GM18909 (cell line): ENCODE measurements around the gene SLC17A5.
"Not testable (repeated sequence)": the region's sequence is repeated elsewhere in the genome, so short reads cannot be mapped to it uniquely, and the experiment has no call there.

Source experiments
- ATAC-seq: cut with Tn5 transposase; IDR thresholded peaks from one replicate; pipeline ENCODE4 v1.9.1; 2021; ENCODE audit warnings: mild to moderate bottlenecking; ENCODE audit not compliant: unreplicated experiment, poor library complexity

Gene SLC17A5

DNA sequence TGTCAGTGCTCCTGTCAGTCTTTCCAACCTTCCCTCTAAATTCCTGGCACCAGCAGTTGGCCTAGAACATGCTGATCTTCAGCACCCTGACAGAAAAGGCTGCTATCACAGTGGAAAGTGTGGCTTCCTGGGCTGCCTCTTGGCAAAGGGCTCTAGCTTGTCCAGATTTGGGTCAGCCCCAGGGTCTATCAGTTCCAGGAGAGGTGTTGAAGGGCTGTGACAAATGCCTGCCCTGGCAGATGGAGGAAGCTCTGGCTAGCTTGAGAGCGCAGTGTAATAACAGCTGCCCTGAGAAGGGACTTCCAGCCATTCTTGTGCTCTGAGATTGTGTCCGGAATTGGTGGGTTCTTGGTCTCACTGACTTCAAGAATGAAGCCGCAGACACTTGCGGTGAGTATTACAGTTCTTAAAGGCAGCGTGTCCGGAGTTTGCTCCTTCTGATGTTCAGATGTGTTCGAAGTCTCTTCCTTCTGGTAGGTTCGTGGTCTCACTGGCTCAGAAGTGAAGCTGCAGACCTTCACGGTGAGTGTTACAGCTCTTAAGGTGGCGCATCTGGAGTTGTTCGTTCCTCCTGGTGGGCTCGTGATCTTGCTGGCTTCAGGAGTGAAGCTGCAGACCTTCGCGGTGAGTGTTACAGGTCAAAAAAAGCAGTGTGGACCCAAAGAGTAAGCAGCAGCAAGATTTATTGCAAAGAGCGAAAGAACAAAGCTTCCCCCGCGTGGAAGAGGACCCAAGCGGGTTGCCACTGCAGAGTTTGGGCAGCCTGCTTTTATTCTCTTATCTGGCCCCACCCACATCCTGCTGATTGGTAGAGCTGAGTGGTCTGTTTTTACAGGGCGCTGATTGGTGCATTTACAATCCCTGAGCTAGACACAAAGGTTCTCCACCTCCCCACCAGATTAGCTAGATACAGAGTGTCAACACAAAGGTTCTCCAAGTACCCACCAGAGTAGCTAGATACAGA, 82.3 kb downstream of the SLC17A5 start:
- ATAC-seq: not testable (repeated sequence)

DNA sequence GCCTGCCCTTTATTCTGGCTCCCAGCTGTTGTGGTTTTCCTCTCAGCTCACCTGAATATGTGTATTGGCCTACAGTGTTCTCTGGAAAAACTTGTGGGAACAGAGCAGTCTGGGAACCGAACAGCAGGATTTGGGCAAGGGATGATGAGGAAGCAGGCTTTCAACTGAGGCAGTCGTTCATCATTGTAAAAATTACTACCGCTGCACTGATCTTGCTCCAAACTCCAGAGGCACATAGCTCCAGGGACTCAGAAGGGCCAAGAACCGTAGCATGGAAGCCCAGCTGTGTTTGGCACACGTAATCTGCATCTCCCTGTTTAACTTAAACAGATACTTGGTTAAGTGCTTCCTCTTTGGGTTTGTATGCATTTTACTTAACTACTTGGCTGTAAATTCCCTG, 84.7 kb downstream of the SLC17A5 start:
- no peak for ATAC-seq

- no peak for ATAC-seq
Observed at GRCh38 chr6:73566954-73567591, 86.7 kb downstream of the SLC17A5 start.

DNA sequence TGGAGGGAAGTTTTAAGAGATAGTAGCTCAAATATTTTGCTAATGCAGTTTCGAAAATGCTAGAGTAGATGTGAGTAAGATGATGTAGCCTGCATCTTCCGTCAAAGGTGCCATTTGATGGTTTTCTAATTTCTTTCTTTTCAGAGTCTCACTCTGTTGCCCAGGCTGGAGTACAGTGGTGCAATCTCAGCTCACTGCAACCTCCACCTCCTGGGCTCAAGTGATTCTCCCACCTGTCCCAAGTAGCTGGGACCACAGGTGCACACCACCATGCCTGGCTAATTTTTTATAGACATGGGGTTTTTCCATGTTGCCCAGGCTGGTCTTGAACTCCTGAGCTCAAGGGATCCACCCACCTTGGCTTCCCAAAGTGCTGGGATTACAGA, 87.3 kb downstream of the SLC17A5 start:
- ATAC-seq: not testable (repeated sequence)

GRCh38 chr6:73565767-73566485, 87.9 kb downstream of the SLC17A5 start:
- no peak for ATAC-seq

- no peak for ATAC-seq
Observed at GRCh38 chr6:73564578-73565345, 89.0 kb downstream of the SLC17A5 start.

DNA sequence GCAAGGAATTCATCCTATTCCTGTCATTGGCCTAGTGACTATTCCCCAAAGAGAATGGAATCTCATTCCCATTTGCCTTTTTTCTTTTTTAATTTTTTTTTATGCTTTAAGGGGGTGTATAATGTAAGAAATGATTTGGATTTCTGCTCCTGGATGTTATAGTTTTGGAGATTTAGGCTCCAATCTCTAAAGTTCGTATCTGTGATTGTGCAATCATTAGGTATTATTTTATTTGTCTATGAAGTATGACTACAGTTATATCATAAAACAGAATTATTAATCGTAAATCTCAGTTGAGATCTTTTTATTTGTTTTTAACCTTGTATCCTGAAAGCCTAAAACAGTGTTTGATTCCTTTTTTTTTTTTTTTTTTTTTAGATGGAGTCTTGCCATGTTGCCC, 91.2 kb downstream of the SLC17A5 start:
- no peak for ATAC-seq

- ATAC-seq: peak; percentile 51
Observed at GRCh38 chr6:73560853-73561407, 92.9 kb downstream of the SLC17A5 start.

- ATAC-seq: peak; percentile 41
Observed at GRCh38 chr6:73560182-73560732, 93.5 kb downstream of the SLC17A5 start.

GRCh38 chr6:73559399-73559794, 94.4 kb downstream of the SLC17A5 start:
- not testable (repeated sequence) for ATAC-seq

GRCh38 chr6:73558624-73559398, 95.0 kb downstream of the SLC17A5 start:
- ATAC-seq: peak; percentile 60

GRCh38 chr6:73556836-73557235, 97.0 kb downstream of the SLC17A5 start:
- ATAC-seq: no peak

- ATAC-seq: not testable (repeated sequence)
Observed at GRCh38 chr6:73555380-73555949, 98.3 kb downstream of the SLC17A5 start.

GRCh38 chr6:73551115-73551514, 102.7 kb downstream of the SLC17A5 start:
- ATAC-seq: not testable (repeated sequence)

DNA sequence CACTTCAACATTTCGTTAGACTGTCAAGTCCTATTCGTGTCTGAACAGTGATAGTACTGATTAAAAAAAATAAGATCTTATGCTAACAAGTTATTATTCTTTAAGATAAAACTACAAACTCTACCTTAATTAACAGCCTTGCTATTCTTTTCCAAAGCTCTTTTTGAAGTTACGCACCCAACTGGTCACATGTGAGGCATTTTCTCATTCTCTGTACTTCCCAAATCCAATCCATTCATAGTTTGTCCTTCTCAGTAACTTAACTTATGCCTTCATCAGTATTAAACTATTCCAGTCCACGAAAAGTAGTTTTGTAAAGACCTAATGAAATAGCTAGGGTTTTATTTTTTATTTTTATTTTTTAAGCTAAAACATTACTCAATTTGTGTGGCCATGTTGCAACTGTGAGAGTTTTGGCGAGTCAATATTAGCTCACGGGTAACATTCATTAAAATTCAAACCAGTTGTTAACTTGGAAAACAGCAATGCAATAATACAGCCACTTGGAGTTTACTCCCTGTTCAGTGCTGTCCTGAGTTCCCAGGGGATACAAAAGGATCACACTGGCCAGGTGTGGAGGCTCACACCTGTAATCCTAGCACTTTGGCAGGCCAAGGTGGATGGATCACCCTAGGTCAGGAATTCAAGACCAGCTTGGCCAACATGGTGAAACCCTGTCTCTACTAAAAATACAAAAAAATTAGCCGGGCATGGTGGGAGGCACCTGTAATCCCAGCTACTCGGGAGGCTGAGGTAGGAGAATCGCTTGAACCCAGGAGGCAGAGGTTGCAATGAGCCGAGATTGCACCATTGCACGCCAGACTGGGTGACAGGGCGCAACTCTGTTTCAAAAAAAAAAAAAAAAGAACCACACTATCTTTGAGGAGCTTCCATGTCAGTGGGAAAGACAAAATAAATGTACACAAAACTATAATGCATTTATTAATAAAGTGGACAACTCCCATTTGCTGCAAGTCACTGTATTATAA, 105.0 kb downstream of the SLC17A5 start:
- no peak for ATAC-seq

DNA sequence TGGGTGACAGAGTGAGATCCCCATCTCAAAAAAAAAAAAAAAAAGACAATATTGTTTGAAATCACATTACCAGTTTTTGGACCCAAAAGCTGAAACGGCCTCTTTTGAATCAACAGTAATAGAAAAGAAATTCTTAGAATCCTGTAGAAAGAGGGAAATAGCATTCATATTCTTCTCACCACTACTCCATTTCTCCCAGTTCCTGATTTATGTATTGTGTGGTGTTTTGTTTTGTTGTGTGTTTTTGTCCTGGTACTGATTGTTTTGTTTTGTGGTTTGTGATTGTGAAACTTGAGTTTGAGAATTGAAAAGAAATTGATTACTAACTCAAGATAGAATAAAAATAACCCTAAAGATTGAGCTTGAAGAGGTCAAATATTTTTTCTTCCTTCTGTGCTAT, 106.8 kb downstream of the SLC17A5 start:
- ATAC-seq: no peak
